CD8-positive, alpha-beta memory T cell (primary cell): Measurements from ENCODE around the gene ABCC2. TPM values are rescaled to one million over a fixed set of nuclear protein-coding genes. Genes with fewer than 3 reads are reported as not detected.
A peak's percentile ranks its signal among the peaks of the same experiment; 100 is the strongest.

Experiments
- CTCF ChIA-PET: fragments of 350-600 bp; sonication (Branson Sonifier 250); formaldehyde crosslinking; loops from one replicate; lab custom pipeline; 2021; ENCODE audit warnings: antibody characterized with exemption; lab: Charles Lee
- POLR2A ChIA-PET: fragments of 350-600 bp; sonication (Branson Sonifier 250); formaldehyde crosslinking; loops from one replicate; lab custom pipeline; 2021; ENCODE audit warnings: antibody characterized with exemption; lab: Charles Lee
- DNase-seq, 5 donors: peaks; one replicate each; pipeline versions ENCODE4 v3.0.0 to v3.0.0-alpha.2; 2020 to 2022; ENCODE audit warnings: mixed read lengths in 1 of 5
- H3K27ac ChIP-seq: one replicate; pipeline ENCODE4 v1.7.0; 2013; ENCODE audit warnings: low read depth, mild to moderate bottlenecking, low read length, moderate library complexity
- H3K27me3 ChIP-seq: 2 replicates; pipeline ENCODE4 v1.7.0; 2013; ENCODE audit warnings: low read length, mild to moderate bottlenecking; ENCODE audit not compliant: insufficient read depth, poor library complexity, severe bottlenecking
- H3K36me3 ChIP-seq: 2 replicates; pipeline ENCODE4 v1.7.0; 2013; ENCODE audit warnings: mild to moderate bottlenecking, low read length, moderate library complexity; ENCODE audit not compliant: insufficient read depth
- H3K4me1 ChIP-seq: 2 replicates; pipeline ENCODE4 v1.7.0; 2013; ENCODE audit warnings: mild to moderate bottlenecking, low read length, moderate library complexity; ENCODE audit not compliant: insufficient read depth
- H3K4me3 ChIP-seq: 2 replicates; pipeline ENCODE4 v1.7.0; 2013; ENCODE audit warnings: mild to moderate bottlenecking, low read length
- H3K9me3 ChIP-seq: 2 replicates; pipeline ENCODE4 v1.7.0; 2013; ENCODE audit warnings: mild to moderate bottlenecking, low read length
- H3K27ac Mint-ChIP-seq, 8 donors: one replicate each; pipeline ENCODE4 v1.8.0; 2020 to 2021; ENCODE audit warnings: mixed read lengths in 8 of 8, mild to moderate bottlenecking in 6 of 8, inconsistent platforms in 3 of 8, moderate library complexity in 3 of 8
- H3K27me3 Mint-ChIP-seq, 2 donors: one replicate each; pipeline ENCODE4 v1.8.0; 2020 to 2021; ENCODE audit warnings: mixed read lengths in 2 of 2, mild to moderate bottlenecking in 1 of 2, moderate library complexity in 1 of 2
- H3K36me3 Mint-ChIP-seq, 3 donors: one replicate each; pipeline ENCODE4 v1.8.0; 2020 to 2021; ENCODE audit warnings: mixed read lengths in 3 of 3, inconsistent platforms in 1 of 3, mild to moderate bottlenecking in 1 of 3
- H3K4me1 Mint-ChIP-seq, 3 donors: one replicate each; pipeline ENCODE4 v1.8.0; 2020 to 2021; ENCODE audit warnings: mixed read lengths in 3 of 3, inconsistent platforms in 1 of 3, mild to moderate bottlenecking in 1 of 3
- H3K4me3 Mint-ChIP-seq, 7 donors: one replicate each; pipeline ENCODE4 v1.8.0; 2020 to 2021; ENCODE audit warnings: mixed read lengths in 7 of 7, mild to moderate bottlenecking in 6 of 7, moderate library complexity in 4 of 7, inconsistent platforms in 2 of 7
- H3K9me3 Mint-ChIP-seq, 5 donors: one replicate each; pipeline ENCODE4 v1.8.0; 2020 to 2022; ENCODE audit warnings: mixed read lengths in 5 of 5, mild to moderate bottlenecking in 3 of 5, moderate library complexity in 2 of 5, inconsistent platforms in 1 of 5
- polyA plus RNA-seq: library from polyadenylated mRNA; unstranded; fragments of 300-500 nt; fragmentation: Illumina TruSeq; gene quantifications from one replicate; pipeline ENCODE4 v1.2.3, GENCODE V29; 2021
- total RNA-seq, 2 experiments: library from RNA; stranded (reverse); gene quantifications; one replicate each; pipeline ENCODE4 v1.2.3, GENCODE V29; 2021

Gene ABCC2
- total and polyA plus RNA-seq, 3 experiments from 2014 or later: 0.14 to 1.5 (median 1.1) TPM

DNA sequence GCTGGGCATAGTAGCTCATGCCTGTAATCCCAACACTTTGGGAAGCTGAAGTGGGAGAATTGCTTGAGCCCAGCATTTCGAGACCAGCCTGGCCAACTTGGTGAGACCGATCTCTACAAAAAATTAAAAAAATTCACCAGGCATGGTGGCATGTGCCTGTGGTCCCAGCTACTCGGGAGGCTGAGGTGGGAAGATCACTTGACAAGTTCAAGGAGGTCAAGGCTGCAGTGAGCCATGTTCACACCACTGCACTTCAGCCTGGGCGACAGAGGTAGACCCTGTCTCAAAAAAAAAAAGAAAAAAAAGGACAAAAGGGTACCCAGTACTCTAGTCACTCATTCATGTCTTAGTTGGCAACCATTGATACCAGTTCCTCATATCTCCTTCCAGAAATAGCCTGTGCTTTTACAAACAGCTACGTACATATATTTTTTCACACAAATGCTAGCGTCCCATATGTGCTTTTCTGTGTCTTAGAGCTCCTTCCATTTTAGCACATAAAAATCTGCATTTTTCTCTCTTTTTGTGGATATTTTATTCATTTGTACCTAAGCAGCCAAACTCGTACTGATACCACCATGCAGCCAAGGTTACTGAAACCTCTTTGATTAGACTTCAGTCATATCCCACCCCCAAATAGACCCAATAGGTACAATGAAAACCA, 5.5 kb downstream of the ABCC2 start:
- Mint-ChIP-seq H3K27ac (no peak overlapping the region), H3K4me3 (no peak overlapping the region), H3K27me3 (peaks cover 0 to 6% of the 10 kb centered on the region in 2 donors), H3K36me3 (peaks cover 3 to 12% (median 4%) of the 10 kb centered on the region in 3 donors), H3K9me3 (no peaks in the 10 kb centered on the region), H3K4me1 (no peaks in the 10 kb centered on the region)
- Histone ChIP-seq H3K27me3 (no peaks in the 10 kb centered on the region), H3K4me3 (no peak overlapping the region), H3K36me3 (no peaks in the 10 kb centered on the region), H3K9me3 (no peaks in the 10 kb centered on the region), H3K27ac (no peak overlapping the region), H3K4me1 (no peaks in the 10 kb centered on the region)
- ChIA-PET POLR2A (interaction anchor here (0.6 kb wide), 1 partner anchor 220 kb away, joined by 3 read pairs; no protein-coding TSS in a partner anchor), CTCF (no interaction called here)
- no peak for DNase-seq

DNA sequence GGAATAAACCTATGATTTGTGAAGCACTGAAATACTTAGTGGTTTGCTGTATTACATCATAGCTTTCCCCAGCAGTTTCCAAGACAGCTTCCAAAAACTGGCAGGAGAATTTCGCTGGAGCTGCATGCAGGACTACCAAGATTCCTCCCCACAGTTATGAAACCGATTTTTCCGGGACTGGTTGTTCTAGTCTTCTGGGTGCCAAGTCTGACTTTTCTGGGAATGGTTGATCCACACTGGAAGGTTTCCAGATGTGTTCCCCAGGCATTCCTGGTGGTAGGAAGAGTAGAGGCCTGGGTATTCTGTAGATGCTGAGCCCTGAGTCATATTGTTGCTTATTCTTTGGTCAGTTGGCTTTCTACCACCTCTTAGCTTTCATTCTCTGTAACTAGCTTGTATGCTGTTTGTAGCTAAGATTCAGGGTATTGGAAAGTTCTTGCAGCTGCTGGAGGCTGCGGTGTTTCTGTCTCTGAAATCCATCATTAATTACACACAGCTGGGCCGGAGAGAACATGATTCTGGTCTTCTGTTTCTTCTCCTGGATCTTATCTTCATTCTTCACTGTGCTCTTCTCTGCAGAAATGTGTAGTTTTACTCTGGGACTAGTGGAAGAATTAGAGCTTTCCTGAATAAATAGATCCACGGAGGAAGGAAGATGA, 6.3 kb downstream of the ABCC2 start:
- peaks cover 4 to 16% (median 9%) of the 10 kb centered on the region in 3 donors for H3K36me3 Mint-ChIP-seq
- POLR2A ChIA-PET: no interaction called here
- H3K4me1 ChIP-seq: no peaks in the 10 kb centered on the region
- H3K9me3 ChIP-seq: no peaks in the 10 kb centered on the region
- no peak overlapping the region for H3K27ac Mint-ChIP-seq
- H3K4me1 Mint-ChIP-seq: no peaks in the 10 kb centered on the region
- H3K27me3 ChIP-seq: no peaks in the 10 kb centered on the region
- H3K27me3 Mint-ChIP-seq: peaks cover 0 to 6% of the 10 kb centered on the region in 2 donors
- CTCF ChIA-PET: no interaction called here
- no peak for DNase-seq
- no peak overlapping the region for H3K27ac ChIP-seq
- no peak overlapping the region for H3K4me3 Mint-ChIP-seq
- no peaks in the 10 kb centered on the region for H3K9me3 Mint-ChIP-seq
- no peaks in the 10 kb centered on the region for H3K36me3 ChIP-seq
- H3K4me3 ChIP-seq: no peak overlapping the region

DNA sequence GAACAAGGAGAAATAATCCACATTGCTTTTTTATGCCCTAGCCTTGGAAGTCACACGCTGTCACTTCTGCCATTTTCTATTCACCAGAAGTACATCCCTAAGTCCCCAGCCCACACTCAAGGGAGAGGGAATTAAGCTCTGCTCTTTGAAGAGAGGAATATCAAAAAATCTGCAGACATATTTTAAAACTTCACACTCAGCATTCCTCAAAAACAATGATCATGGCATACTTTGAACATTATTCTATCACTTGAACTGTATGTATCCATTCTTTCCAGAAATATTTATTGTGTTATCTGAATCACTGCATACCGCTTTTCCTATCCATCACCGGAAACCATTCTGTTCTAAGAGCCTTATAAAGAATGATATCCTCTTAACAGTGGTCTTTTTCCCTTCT, 9.4 kb downstream of the ABCC2 start:
- H3K27me3 ChIP-seq: no peaks in the 10 kb centered on the region
- CTCF ChIA-PET: no interaction called here
- H3K36me3 ChIP-seq: no peaks in the 10 kb centered on the region
- H3K4me1 ChIP-seq: no peaks in the 10 kb centered on the region
- no peak overlapping the region for H3K27ac ChIP-seq
- H3K4me3 ChIP-seq: no peak overlapping the region
- Mint-ChIP-seq H3K27ac (peak overlapping the region in 1 of 8 donors; percentile 4), H3K4me3 (no peak overlapping the region), H3K9me3 (no peaks in the 10 kb centered on the region), H3K36me3 (peaks cover 4 to 16% (median 9%) of the 10 kb centered on the region in 3 donors), H3K4me1 (no peaks in the 10 kb centered on the region), H3K27me3 (no peaks in the 10 kb centered on the region)
- POLR2A ChIA-PET: no interaction called here
- DNase-seq: no peak
- no peaks in the 10 kb centered on the region for H3K9me3 ChIP-seq

DNA sequence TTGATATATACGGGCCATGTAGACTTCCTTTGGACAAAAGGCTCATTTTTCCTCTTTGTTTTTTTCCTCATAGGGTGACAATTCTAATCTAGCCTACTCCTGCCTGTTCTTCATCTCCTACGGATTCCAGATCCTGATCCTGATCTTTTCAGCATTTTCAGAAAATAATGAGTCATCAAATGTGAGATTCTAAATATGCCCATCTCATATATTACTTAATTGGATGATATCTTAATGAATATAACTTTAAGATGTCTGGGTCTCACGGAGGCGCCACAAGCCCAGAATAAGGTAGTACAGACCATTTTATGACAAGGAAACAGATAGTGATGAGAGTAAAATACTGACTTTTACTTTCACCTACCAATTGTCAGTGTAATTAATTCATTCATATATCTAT, 11.4 kb downstream of the ABCC2 start:
- Mint-ChIP-seq H3K4me3 (no peak overlapping the region), H3K27ac (no peak overlapping the region), H3K9me3 (no peaks in the 10 kb centered on the region), H3K27me3 (no peaks in the 10 kb centered on the region), H3K4me1 (no peaks in the 10 kb centered on the region), H3K36me3 (peaks cover 0 to 15% (median 8%) of the 10 kb centered on the region in 3 donors)
- no peaks in the 10 kb centered on the region for H3K27me3 ChIP-seq
- no peaks in the 10 kb centered on the region for H3K9me3 ChIP-seq
- no peaks in the 10 kb centered on the region for H3K36me3 ChIP-seq
- CTCF ChIA-PET: no interaction called here
- no peak for DNase-seq
- no peak overlapping the region for H3K4me3 ChIP-seq
- no peaks in the 10 kb centered on the region for H3K4me1 ChIP-seq
- POLR2A ChIA-PET: no interaction called here
- H3K27ac ChIP-seq: no peak overlapping the region

DNA sequence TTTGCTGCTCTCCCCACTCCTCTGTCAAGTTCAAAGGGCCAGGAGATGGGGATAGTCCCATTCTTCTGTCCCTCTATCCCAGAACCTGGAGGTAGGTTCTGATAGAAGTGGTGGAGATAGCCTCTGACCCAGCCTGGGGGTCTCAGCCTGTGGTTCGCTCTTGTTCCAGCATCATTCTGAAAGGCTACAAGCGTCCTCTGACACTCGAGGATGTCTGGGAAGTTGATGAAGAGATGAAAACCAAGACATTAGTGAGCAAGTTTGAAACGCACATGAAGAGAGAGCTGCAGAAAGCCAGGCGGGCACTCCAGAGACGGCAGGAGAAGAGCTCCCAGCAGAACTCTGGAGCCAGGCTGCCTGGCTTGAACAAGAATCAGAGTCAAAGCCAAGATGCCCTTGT, 14.5 kb downstream of the ABCC2 start:
- ChIA-PET POLR2A (no interaction called here), CTCF (no interaction called here)
- no peaks in the 10 kb centered on the region for H3K27me3 ChIP-seq
- H3K4me1 ChIP-seq: no peaks in the 10 kb centered on the region
- no peak overlapping the region for H3K27ac Mint-ChIP-seq
- H3K27ac ChIP-seq: no peak overlapping the region
- no peaks in the 10 kb centered on the region for H3K4me1 Mint-ChIP-seq
- H3K4me3 ChIP-seq: no peak overlapping the region
- no peaks in the 10 kb centered on the region for H3K36me3 ChIP-seq
- no peak for DNase-seq
- no peak overlapping the region for H3K4me3 Mint-ChIP-seq
- H3K36me3 Mint-ChIP-seq: peaks cover 0 to 13% (median 8%) of the 10 kb centered on the region in 3 donors
- H3K9me3 ChIP-seq: no peaks in the 10 kb centered on the region
- no peaks in the 10 kb centered on the region for H3K9me3 Mint-ChIP-seq
- H3K27me3 Mint-ChIP-seq: no peaks in the 10 kb centered on the region

DNA sequence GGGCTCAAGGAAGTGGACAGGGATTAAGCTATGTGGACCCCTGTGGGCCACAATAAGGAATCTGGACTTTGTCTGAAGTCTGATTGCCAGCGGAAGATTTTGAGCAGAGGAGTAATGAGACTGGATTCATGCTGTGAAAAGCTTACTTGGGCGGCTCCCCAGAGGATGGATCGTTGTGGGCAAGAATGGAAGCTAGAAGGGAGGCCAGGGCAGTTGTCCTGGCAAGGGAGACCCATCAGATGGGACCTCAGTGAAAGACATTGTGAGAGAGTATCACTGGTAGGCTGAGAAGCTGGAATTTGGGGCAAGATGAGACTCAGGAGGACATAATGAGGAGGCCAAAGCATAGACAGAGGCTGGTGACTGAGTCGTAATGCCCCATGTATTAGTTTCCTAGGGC, 15.6 kb downstream of the ABCC2 start:
- Histone ChIP-seq H3K27ac (no peak overlapping the region), H3K4me3 (no peak overlapping the region), H3K27me3 (no peaks in the 10 kb centered on the region), H3K36me3 (no peaks in the 10 kb centered on the region), H3K4me1 (no peaks in the 10 kb centered on the region), H3K9me3 (no peaks in the 10 kb centered on the region)
- Mint-ChIP-seq H3K4me1 (no peaks in the 10 kb centered on the region), H3K36me3 (peaks cover 0 to 11% (median 8%) of the 10 kb centered on the region in 3 donors), H3K27ac (no peak overlapping the region), H3K9me3 (no peaks in the 10 kb centered on the region), H3K4me3 (no peak overlapping the region), H3K27me3 (no peaks in the 10 kb centered on the region)
- POLR2A ChIA-PET: no interaction called here
- CTCF ChIA-PET: no interaction called here
- DNase-seq: no peak

DNA sequence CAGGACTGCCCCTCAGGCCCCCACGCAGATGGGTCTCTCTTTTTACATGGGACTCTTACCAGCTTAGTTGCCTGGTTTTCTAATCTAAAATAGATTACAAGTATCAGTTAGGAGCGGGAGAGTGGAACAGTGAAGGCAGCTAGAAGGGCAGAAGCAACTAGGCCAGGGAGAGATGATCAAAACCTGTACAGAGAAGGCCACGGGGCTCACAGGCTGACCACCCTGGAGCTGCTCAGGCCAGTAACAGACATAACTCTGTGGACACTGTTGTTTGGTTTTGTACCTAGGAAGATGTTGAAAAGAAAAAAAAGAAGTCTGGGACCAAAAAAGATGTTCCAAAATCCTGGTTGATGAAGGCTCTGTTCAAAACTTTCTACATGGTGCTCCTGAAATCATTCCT, 16.5 kb downstream of the ABCC2 start:
- Histone ChIP-seq H3K4me3 (no peak overlapping the region), H3K4me1 (no peaks in the 10 kb centered on the region), H3K36me3 (no peaks in the 10 kb centered on the region), H3K27me3 (no peaks in the 10 kb centered on the region), H3K9me3 (no peaks in the 10 kb centered on the region), H3K27ac (no peak overlapping the region)
- CTCF ChIA-PET: no interaction called here
- Mint-ChIP-seq H3K4me3 (no peak overlapping the region), H3K36me3 (peaks cover 0 to 7% (median 1%) of the 10 kb centered on the region in 3 donors), H3K4me1 (no peaks in the 10 kb centered on the region), H3K27me3 (no peaks in the 10 kb centered on the region), H3K9me3 (no peaks in the 10 kb centered on the region), H3K27ac (no peak overlapping the region)
- POLR2A ChIA-PET: no interaction called here
- no peak for DNase-seq

DNA sequence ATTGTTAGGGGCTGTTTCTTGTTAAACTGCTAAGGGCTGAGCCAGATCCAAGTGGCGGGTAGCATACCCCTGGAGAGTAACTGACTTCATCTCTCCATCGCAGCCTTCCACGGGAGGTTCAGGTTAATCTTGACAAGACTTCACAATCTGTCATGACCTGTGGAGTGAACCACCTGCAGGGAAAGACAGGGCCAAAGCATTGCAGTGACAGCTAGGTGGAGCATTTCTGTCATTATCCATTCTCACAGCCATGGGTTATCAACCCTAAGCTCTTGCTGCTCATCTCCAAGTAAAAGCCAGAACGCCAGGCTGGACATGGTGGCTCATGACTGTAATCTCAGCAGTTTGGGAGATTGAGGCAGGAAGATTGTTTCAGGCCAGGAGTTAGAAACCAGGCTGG, 17.2 kb downstream of the ABCC2 start:
- H3K4me1 Mint-ChIP-seq: no peaks in the 10 kb centered on the region
- H3K4me3 Mint-ChIP-seq: peak overlapping the region in 1 of 7 donors; percentile 29
- Histone ChIP-seq H3K9me3 (no peaks in the 10 kb centered on the region), H3K27me3 (no peaks in the 10 kb centered on the region), H3K4me1 (no peaks in the 10 kb centered on the region), H3K4me3 (no peak overlapping the region), H3K27ac (no peak overlapping the region), H3K36me3 (no peaks in the 10 kb centered on the region)
- H3K9me3 Mint-ChIP-seq: no peaks in the 10 kb centered on the region
- no peaks in the 10 kb centered on the region for H3K27me3 Mint-ChIP-seq
- H3K27ac Mint-ChIP-seq: peak overlapping the region in 1 of 8 donors; percentile 52
- ChIA-PET CTCF (no interaction called here), POLR2A (no interaction called here)
- H3K36me3 Mint-ChIP-seq: peaks cover 0 to 7% (median 1%) of the 10 kb centered on the region in 3 donors
- no peak for DNase-seq
